ENCODE data around the gene CCDC38.

- TF ChIP-seq CTCF (IDR thresholded peaks at IDR 0.05): no peak
- no peak for TF ChIP-seq POLR2AphosphoS5 (IDR thresholded peaks at IDR 0.05)
Measured at GRCh38 chr12:95919110-95919509, 23.3 kb downstream of the CCDC38 start.
